Nephron progenitor cell (in vitro differentiated cells): ENCODE measurements around the gene CDK5.
"Not testable (repeated sequence)": the region's sequence is repeated elsewhere in the genome, so short reads cannot be mapped to it uniquely, and the experiment has no call there.

Experiments
- DNase-seq: peaks from one replicate; pipeline ENCODE4 v3.0.0; 2021
- H3K27ac Mint-ChIP-seq: 2 replicates; pipeline ENCODE4 v1.8.0; 2021; ENCODE audit warnings: mild to moderate bottlenecking, moderate library complexity, mixed read lengths
- H3K27me3 Mint-ChIP-seq: 2 replicates; pipeline ENCODE4 v1.8.0; 2021; ENCODE audit warnings: mild to moderate bottlenecking, low read depth, mixed read lengths; ENCODE audit not compliant: poor library complexity
- H3K36me3 Mint-ChIP-seq: 2 replicates; pipeline ENCODE4 v1.8.0; 2021; ENCODE audit warnings: low read depth, mixed read lengths
- H3K4me1 Mint-ChIP-seq: 2 replicates; pipeline ENCODE4 v1.8.0; 2021; ENCODE audit warnings: mixed read lengths
- H3K4me3 Mint-ChIP-seq: 2 replicates; pipeline ENCODE4 v1.8.0; 2021; ENCODE audit warnings: mild to moderate bottlenecking, moderate library complexity, mixed read lengths
- H3K9me3 Mint-ChIP-seq: 2 replicates; pipeline ENCODE4 v1.8.0; 2021; ENCODE audit warnings: mild to moderate bottlenecking, moderate library complexity, mixed read lengths
- TF ChIP-seq, protein P1 (sequence below): fragments of 200-600 bp; sonication (generic); IDR thresholded peaks from 2 replicates; pipeline ENCODE4 v1.5.0; 2021; ENCODE audit warnings: antibody characterized with exemption

CDK5 gene

DNA sequence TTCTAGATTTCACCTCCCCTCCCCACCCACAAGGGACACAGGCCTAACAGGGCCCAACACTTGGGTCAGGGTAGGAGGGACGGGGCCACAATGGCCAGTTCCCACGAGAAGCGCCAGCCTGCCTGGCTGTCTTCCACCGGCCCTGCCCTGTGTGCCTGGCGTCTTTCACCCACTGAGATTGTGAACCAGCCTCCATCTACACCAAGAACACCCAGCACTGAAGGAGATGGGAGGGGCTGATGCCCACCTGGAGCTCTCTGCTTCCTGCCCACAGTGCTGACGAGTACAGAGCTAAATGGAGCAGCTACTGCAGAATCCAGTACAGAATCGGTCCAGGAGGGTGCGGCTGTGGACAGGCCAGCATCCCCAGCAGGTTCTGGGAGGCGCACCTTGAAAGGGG, 11.7 kb downstream of the CDK5 start:
- Mint-ChIP-seq H3K27ac (no peak overlapping the region), H3K9me3 (no peaks in the 10 kb centered on the region), H3K4me1 (peaks cover 19% of the 10 kb centered on the region), H3K4me3 (no peak overlapping the region), H3K27me3 (peaks cover 35% of the 10 kb centered on the region), H3K36me3 (no peaks in the 10 kb centered on the region)
- no peak for DNase-seq
- TF ChIP-seq, protein P1, sequence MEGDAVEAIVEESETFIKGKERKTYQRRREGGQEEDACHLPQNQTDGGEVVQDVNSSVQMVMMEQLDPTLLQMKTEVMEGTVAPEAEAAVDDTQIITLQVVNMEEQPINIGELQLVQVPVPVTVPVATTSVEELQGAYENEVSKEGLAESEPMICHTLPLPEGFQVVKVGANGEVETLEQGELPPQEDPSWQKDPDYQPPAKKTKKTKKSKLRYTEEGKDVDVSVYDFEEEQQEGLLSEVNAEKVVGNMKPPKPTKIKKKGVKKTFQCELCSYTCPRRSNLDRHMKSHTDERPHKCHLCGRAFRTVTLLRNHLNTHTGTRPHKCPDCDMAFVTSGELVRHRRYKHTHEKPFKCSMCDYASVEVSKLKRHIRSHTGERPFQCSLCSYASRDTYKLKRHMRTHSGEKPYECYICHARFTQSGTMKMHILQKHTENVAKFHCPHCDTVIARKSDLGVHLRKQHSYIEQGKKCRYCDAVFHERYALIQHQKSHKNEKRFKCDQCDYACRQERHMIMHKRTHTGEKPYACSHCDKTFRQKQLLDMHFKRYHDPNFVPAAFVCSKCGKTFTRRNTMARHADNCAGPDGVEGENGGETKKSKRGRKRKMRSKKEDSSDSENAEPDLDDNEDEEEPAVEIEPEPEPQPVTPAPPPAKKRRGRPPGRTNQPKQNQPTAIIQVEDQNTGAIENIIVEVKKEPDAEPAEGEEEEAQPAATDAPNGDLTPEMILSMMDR: no peak

GRCh38 chr7:151045262-151045661, 12.4 kb downstream of the CDK5 start:
- DNase-seq: no peak
- no peak overlapping the region for H3K4me3 Mint-ChIP-seq
- H3K27me3 Mint-ChIP-seq: peaks cover 33% of the 10 kb centered on the region
- no peaks in the 10 kb centered on the region for H3K9me3 Mint-ChIP-seq
- TF ChIP-seq, protein P1: no peak
- no peak overlapping the region for H3K27ac Mint-ChIP-seq
- H3K36me3 Mint-ChIP-seq: no peaks in the 10 kb centered on the region
- H3K4me1 Mint-ChIP-seq: peaks cover 19% of the 10 kb centered on the region

DNA sequence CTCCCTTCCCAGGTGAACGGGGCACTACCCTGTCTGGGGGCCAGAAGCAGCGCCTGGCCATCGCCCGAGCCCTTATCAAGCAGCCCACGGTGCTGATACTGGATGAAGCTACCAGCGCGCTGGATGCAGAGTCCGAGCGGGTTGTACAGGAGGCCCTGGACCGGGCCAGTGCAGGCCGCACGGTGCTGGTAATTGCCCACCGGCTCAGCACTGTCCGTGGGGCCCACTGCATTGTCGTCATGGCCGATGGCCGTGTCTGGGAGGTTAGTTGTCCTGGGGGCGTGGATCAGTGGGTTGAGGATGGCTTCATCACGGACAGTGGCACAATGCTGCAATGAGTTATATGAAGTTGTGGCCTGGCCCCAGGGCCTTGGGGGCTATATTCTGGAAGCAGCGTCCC, 13.7 kb downstream of the CDK5 start:
- Mint-ChIP-seq H3K27me3 (peaks cover 20% of the 10 kb centered on the region), H3K9me3 (no peaks in the 10 kb centered on the region), H3K4me3 (no peak overlapping the region), H3K4me1 (peaks cover 31% of the 10 kb centered on the region), H3K36me3 (no peaks in the 10 kb centered on the region), H3K27ac (no peak overlapping the region)
- no peak for DNase-seq
- TF ChIP-seq, protein P1: no peak

- not testable (repeated sequence) for H3K4me3 Mint-ChIP-seq, H3K9me3 Mint-ChIP-seq, H3K36me3 Mint-ChIP-seq, DNase-seq, H3K27ac Mint-ChIP-seq
- peaks cover 32% of the 10 kb centered on the region for H3K4me1 Mint-ChIP-seq
- H3K27me3 Mint-ChIP-seq: peaks cover 19% of the 10 kb centered on the region
Measured at GRCh38 chr7:151043449-151043848, 14.2 kb downstream of the CDK5 start.

GRCh38 chr7:151040616-151041375, 16.9 kb downstream of the CDK5 start:
- Mint-ChIP-seq H3K27ac (no peak overlapping the region), H3K36me3 (no peaks in the 10 kb centered on the region)
- no peak for DNase-seq

DNA sequence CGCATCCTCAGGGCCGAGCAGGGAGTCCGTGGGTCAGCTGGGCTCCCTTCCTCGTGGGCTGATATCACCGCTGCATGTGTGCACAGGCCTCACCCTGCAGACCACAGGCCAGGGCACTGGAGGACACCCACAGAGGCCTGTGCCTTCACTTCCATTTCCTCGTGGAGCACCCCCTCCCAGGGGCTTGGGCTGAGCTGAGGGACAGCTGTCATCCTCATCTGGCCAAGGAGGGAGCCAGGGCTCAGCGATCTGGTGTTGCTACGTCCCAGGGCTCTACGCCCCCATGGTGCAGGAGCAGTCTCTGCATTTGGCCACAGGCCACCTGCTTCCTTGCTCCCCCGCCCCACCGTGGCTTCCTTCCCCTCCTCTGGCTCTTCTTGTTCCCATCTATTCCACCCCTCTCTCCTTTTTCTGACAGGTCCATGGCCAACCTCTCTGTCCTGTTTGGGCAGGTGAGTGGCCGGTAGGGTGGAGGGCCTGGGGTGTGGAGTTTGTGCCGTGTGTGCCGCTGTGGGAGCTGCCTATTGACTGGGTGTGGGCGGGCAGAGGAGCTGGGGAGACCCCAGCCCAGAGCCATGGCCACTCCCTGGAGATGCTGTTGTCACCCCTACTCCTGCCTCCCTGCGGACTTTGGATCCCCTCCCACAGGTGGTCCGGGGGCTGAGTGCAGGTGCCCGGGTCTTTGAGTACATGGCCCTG, 17.7 kb downstream of the CDK5 start:
- no peaks in the 10 kb centered on the region for H3K36me3 Mint-ChIP-seq
- TF ChIP-seq, protein P1: no peak
- H3K4me3 Mint-ChIP-seq: no peak overlapping the region
- no peak for DNase-seq
- H3K4me1 Mint-ChIP-seq: peaks cover 17% of the 10 kb centered on the region
- peak overlapping the region; percentile 64 for H3K27ac Mint-ChIP-seq
- H3K9me3 Mint-ChIP-seq: no peaks in the 10 kb centered on the region
- peaks cover 8% of the 10 kb centered on the region for H3K27me3 Mint-ChIP-seq

More at GRCh38 chr7:151040616-151041375, 16.9 kb downstream of the CDK5 start:
- Mint-ChIP-seq H3K4me1 (peaks cover 17% of the 10 kb centered on the region), H3K4me3 (no peak overlapping the region), H3K9me3 (no peaks in the 10 kb centered on the region), H3K27me3 (peaks cover 8% of the 10 kb centered on the region)
- TF ChIP-seq, protein P1: no peak
